AG04449 (cell line): ENCODE measurements around the gene MRM1.

Source experiments
- CTCF ChIA-PET: fragments of 350-600 bp; formaldehyde crosslinking; extraction: SDS; loops from one replicate; lab custom pipeline; 2021; ENCODE audit warnings: antibody characterized with exemption; lab: Yijun Ruan, JAX
- POLR2A ChIA-PET: fragments of 400-600, 350-600 bp; formaldehyde crosslinking; extraction: SDS; loops from one replicate; lab custom pipeline; 2020; ENCODE audit warnings: antibody characterized with exemption, inconsistent platforms; lab: Yijun Ruan, JAX
- DNase-seq: peaks from one replicate; pipeline ENCODE4 v3.0.0-alpha.2; 2010; ENCODE audit warnings: low read depth, low spot score
- H3K4me3 ChIP-seq: 2 replicates; pipeline ENCODE4 v1.5.1; 2011; ENCODE audit warnings: low read depth, mild to moderate bottlenecking, control low read depth, low read length
- CTCF ChIP-seq: IDR thresholded peaks from one replicate; pipeline ENCODE4 v1.5.1; 2011; ENCODE audit warnings: mild to moderate bottlenecking, moderate library complexity, low read length, control low read depth, inconsistent platforms; ENCODE audit not compliant: insufficient read depth; ENCODE audit errors: missing control alignments

Gene MRM1

GRCh38 chr17:36611345-36612072 lies 10.1 kb downstream of the MRM1 start:
- no peak for DNase-seq

GRCh38 chr17:36612323-36612722 lies 10.9 kb downstream of the MRM1 start:
- no peak overlapping the region for H3K4me3 ChIP-seq
- no peak for DNase-seq
- ChIA-PET POLR2A (no interaction called here), CTCF (interaction anchor here (0.7 to 9.4 kb wide), 5 partner anchors 10 to 752 kb away, joined by 3 to 93 read pairs (median 5); partner anchors contain the start of gene MRM1)
- no peak for TF ChIP-seq CTCF

More at GRCh38 chr17:36611345-36612072, 10.1 kb downstream of the MRM1 start:
- ChIA-PET POLR2A (no interaction called here), CTCF (interaction anchor here (1.0 to 9.4 kb wide), 7 partner anchors 10 to 630 kb away, joined by 3 to 93 read pairs (median 7); partner anchors contain the start of gene MRM1)
- H3K4me3 ChIP-seq, result no peak overlapping the region
- no peak for TF ChIP-seq CTCF

GRCh38 chr17:36613155-36613554 lies 11.8 kb downstream of the MRM1 start:
- CTCF ChIA-PET, result interaction anchor here (1.2 to 9.4 kb wide), 4 partner anchors 11 to 626 kb away, joined by 4 to 93 read pairs (median 28); partner anchors contain the start of gene MRM1
- POLR2A ChIA-PET, result no interaction called here
- H3K4me3 ChIP-seq, result no peak overlapping the region
- TF ChIP-seq CTCF, result no peak
- no peak for DNase-seq

- CTCF ChIA-PET, result interaction anchor here (1.5 to 9.4 kb wide), 4 partner anchors 12 to 434 kb away, joined by 3 to 93 read pairs (median 33); partner anchors contain the start of gene MRM1
- no peak for TF ChIP-seq CTCF
- no peak overlapping the region for H3K4me3 ChIP-seq
- DNase-seq, result no peak
- POLR2A ChIA-PET, result no interaction called here
Measured at GRCh38 chr17:36614081-36614480, 12.7 kb downstream of the MRM1 start.

GRCh38 chr17:36614933-36615332 lies 13.6 kb downstream of the MRM1 start:
- no peak overlapping the region for H3K4me3 ChIP-seq
- ChIA-PET POLR2A (no interaction called here), CTCF (interaction anchor here (0.6 to 9.4 kb wide), 5 partner anchors 12 to 605 kb away, joined by 3 to 93 read pairs (median 14); partner anchors contain the start of gene MRM1)
- no peak for TF ChIP-seq CTCF
- no peak for DNase-seq
